Dendritic cell treated with granulocyte-macrophage colony-stimulating factor and Interleukin-4, amounts not matched to agents 40 ng/mL and 50 ng/mL, for 4 days (primary cell): Measurements from ENCODE around the gene PDHA2.

Source experiments
- H3K27ac Mint-ChIP-seq: one replicate; pipeline ENCODE4 v1.8.0; 2022; ENCODE audit warnings: mild to moderate bottlenecking, mixed read lengths
- H3K27me3 Mint-ChIP-seq: one replicate; pipeline ENCODE4 v1.8.0; 2022; ENCODE audit warnings: mild to moderate bottlenecking, mixed read lengths
- H3K36me3 Mint-ChIP-seq: one replicate; pipeline ENCODE4 v1.8.0; 2022; ENCODE audit warnings: low read depth, mixed read lengths
- H3K4me1 Mint-ChIP-seq: one replicate; pipeline ENCODE4 v1.8.0; 2022; ENCODE audit warnings: low read depth, mixed read lengths
- H3K4me3 Mint-ChIP-seq: one replicate; pipeline ENCODE4 v1.8.0; 2022; ENCODE audit warnings: mild to moderate bottlenecking, moderate library complexity, mixed read lengths
- H3K9me3 Mint-ChIP-seq: one replicate; pipeline ENCODE4 v1.8.0; 2022; ENCODE audit warnings: mixed read lengths
- intact Hi-C: fragments of 100-400 bp; cut with micrococcal nuclease; formaldehyde crosslinking; loops from one replicate; pipeline ENCODE4 v1.15.0; 2022

Gene PDHA2

GRCh38 chr4:95869961-95870500 lies 30.1 kb downstream of the PDHA2 start:
- H3K4me1 Mint-ChIP-seq: no peaks in the 10 kb centered on the region
- H3K27me3 Mint-ChIP-seq: no peaks in the 10 kb centered on the region
- H3K36me3 Mint-ChIP-seq: no peaks in the 10 kb centered on the region
- H3K9me3 Mint-ChIP-seq: peaks cover 47% of the 10 kb centered on the region
- H3K4me3 Mint-ChIP-seq: no peak overlapping the region
- intact Hi-C loops: no loop called here
- no peak overlapping the region for H3K27ac Mint-ChIP-seq

GRCh38 chr4:95877636-95878035 lies 37.7 kb downstream of the PDHA2 start:
- intact Hi-C loops: no loop called here
- Mint-ChIP-seq H3K4me1 (no peaks in the 10 kb centered on the region), H3K9me3 (peaks cover 12% of the 10 kb centered on the region), H3K27me3 (no peaks in the 10 kb centered on the region), H3K36me3 (no peaks in the 10 kb centered on the region), H3K27ac (no peak overlapping the region), H3K4me3 (no peak overlapping the region)

GRCh38 chr4:95887551-95887950 lies 47.7 kb downstream of the PDHA2 start:
- no peak overlapping the region for H3K27ac Mint-ChIP-seq
- H3K9me3 Mint-ChIP-seq: peaks cover 49% of the 10 kb centered on the region
- no peak overlapping the region for H3K4me3 Mint-ChIP-seq
- no peaks in the 10 kb centered on the region for H3K27me3 Mint-ChIP-seq
- H3K36me3 Mint-ChIP-seq: no peaks in the 10 kb centered on the region
- H3K4me1 Mint-ChIP-seq: no peaks in the 10 kb centered on the region
- intact Hi-C loops: no loop called here

- H3K27me3 Mint-ChIP-seq: no peaks in the 10 kb centered on the region
- no peaks in the 10 kb centered on the region for H3K36me3 Mint-ChIP-seq
- no peak overlapping the region for H3K4me3 Mint-ChIP-seq
- intact Hi-C loops: no loop called here
- no peaks in the 10 kb centered on the region for H3K4me1 Mint-ChIP-seq
- no peak overlapping the region for H3K27ac Mint-ChIP-seq
- peaks cover 44% of the 10 kb centered on the region for H3K9me3 Mint-ChIP-seq
Measured at GRCh38 chr4:95889662-95890061, 49.8 kb downstream of the PDHA2 start.
